Mucosa of descending colon (tissue), 3 donors: ENCODE data around the gene RAE1. TPM values are rescaled to one million over a fixed set of nuclear protein-coding genes. Genes with fewer than 3 reads are reported as not detected.
A peak's percentile ranks its signal among the peaks of the same experiment; 100 is the strongest.
"Not testable (repeated sequence)": the region's sequence is repeated elsewhere in the genome, so short reads cannot be mapped to it uniquely, and the experiment has no call there.

Experiments used
- ATAC-seq: fragments of 200-7000 bp; cut with Tn5 transposase; one replicate; pipeline ENCODE4 v1.9.1; 2020; ENCODE audit warnings: mild to moderate bottlenecking, moderate library complexity
- DNase-seq, 3 donors: peaks; one replicate each; pipeline ENCODE4 v3.0.0-alpha.2; 2020
- H3K36me3 ChIP-seq: fragments of 200-600 bp; one replicate; pipeline ENCODE4 v1.8.0; 2021; ENCODE audit warnings: low read depth, mild to moderate bottlenecking
- H3K4me1 ChIP-seq: fragments of 200-600 bp; one replicate; pipeline ENCODE4 v1.8.0; 2021; ENCODE audit warnings: low read depth, mild to moderate bottlenecking
- H3K4me3 ChIP-seq: fragments of 200-600 bp; one replicate; pipeline ENCODE4 v1.8.0; 2021; ENCODE audit warnings: mild to moderate bottlenecking
- H3K9me3 ChIP-seq: fragments of 200-600 bp; one replicate; pipeline ENCODE4 v1.8.0; 2021; ENCODE audit warnings: mild to moderate bottlenecking
- intact Hi-C, 2 donors: fragments of 100-400 bp; cut with DNase I in 1 of 2; cut with micrococcal nuclease in 1 of 2; formaldehyde crosslinking; loops; one replicate each; pipeline versions ENCODE4 v1.11.0 to v1.11.1; 2022; cut with DNase I, micrococcal nuclease
- total RNA-seq, 3 donors: library from RNA; stranded (reverse); fragmentation: NEBNext Ultra II Directional in 2 of 3; extraction: Animal tissue kit (Norgen Biotek cat#: 25700) in 2 of 3; gene quantifications; one replicate each; pipeline versions ENCODE4 v1.2.1 to v1.2.4, GENCODE V29; 2021 to 2023
- TF ChIP-seq, protein P1 (sequence below): fragments of 200-600 bp; IDR thresholded peaks from one replicate; pipeline ENCODE4 v1.8.0; 2022; ENCODE audit warnings: antibody characterized with exemption, mild to moderate bottlenecking
- donor health status: DM: no; HTN: no; CAD: no; lungs with moderate emphysema.
- donor health status: DM: no; HTN: no; CAD: no.
- donor health status: DM: no; HTN: yes; CAD: no.

The RAE1 gene
- total RNA-seq, 3 donors from 2014 or later = 17.6 to 21.0 (median 19.9) TPM

DNA sequence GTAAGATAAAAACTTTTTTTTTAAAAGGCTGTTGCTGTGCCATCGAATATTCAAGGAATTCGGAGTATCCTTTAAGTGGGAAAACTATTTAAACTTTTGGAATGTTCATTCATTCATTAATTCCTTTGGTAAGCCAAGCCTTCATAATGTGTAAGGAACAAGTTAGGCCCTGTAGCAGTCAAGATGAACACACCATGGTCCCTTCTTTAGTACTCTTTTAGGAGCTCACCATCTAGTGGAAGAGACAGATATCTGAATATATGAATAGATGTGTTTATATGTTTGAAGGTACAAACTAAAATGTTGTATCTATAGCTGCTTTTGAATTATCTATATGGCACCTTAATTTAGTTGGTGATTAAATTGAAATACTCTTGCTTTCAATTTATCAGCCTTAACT lies 15.7 kb upstream of the RAE1 start:
- no peak for ATAC-seq
- H3K36me3 ChIP-seq = no peaks in the 10 kb centered on the region
- intact Hi-C loops = no loop called here

DNA sequence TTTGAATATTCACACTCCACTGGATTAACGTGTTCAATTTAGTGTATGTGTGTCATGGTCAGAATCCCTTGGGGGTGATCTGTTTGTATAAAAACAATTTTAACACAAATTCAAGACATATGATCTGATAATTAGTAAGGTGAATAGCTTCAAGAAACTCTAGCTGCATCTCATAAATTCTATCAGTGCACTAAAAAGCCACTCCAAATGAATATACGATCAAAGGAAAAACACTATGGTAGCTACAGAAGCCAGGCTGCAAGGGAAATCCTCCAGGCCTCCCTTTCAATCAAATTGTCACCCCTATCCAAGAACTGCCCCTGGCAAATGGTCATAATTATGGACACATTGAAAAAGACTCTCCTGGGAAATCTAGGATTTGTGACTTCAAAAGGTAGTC lies 9.4 kb upstream of the RAE1 start:
- H3K4me3 ChIP-seq = no peak overlapping the region
- DNase-seq (no peak), ATAC-seq (no peak)
- intact Hi-C loops = loop anchor here in 1 of 2 donors (5.0 kb wide), 1 partner anchor 249 kb away; no protein-coding TSS in a partner anchor
- H3K4me1 ChIP-seq = no peaks in the 10 kb centered on the region
- no peaks in the 10 kb centered on the region for H3K36me3 ChIP-seq
- no peaks in the 10 kb centered on the region for H3K9me3 ChIP-seq
- TF ChIP-seq, protein P1, sequence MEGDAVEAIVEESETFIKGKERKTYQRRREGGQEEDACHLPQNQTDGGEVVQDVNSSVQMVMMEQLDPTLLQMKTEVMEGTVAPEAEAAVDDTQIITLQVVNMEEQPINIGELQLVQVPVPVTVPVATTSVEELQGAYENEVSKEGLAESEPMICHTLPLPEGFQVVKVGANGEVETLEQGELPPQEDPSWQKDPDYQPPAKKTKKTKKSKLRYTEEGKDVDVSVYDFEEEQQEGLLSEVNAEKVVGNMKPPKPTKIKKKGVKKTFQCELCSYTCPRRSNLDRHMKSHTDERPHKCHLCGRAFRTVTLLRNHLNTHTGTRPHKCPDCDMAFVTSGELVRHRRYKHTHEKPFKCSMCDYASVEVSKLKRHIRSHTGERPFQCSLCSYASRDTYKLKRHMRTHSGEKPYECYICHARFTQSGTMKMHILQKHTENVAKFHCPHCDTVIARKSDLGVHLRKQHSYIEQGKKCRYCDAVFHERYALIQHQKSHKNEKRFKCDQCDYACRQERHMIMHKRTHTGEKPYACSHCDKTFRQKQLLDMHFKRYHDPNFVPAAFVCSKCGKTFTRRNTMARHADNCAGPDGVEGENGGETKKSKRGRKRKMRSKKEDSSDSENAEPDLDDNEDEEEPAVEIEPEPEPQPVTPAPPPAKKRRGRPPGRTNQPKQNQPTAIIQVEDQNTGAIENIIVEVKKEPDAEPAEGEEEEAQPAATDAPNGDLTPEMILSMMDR = no peak

More for the DNA sequence above, 15.7 kb upstream of the RAE1 start:
- DNase-seq = no peak
- H3K4me3 ChIP-seq = no peak overlapping the region
- H3K9me3 ChIP-seq = no peaks in the 10 kb centered on the region
- TF ChIP-seq, protein P1 = no peak
- H3K4me1 ChIP-seq = no peaks in the 10 kb centered on the region

DNA sequence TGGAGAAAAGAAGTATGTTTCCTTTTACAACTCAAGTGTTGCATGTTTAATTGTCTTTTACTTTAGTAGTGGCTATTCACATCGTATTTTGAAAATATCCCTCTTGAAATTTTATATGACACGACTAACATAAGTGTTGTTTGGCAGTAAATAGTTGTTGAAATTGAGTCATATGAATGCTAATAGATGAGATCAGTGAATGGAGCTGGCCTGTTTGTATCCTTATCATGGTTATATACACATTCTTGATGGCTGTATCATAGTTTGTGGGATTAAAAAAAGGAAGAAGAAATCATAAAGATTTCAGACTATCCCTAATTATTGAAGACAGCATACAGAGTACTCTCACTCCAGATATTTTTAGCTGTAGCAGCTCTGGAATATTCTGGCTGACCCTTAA lies 8.2 kb upstream of the RAE1 start:
- ATAC-seq = no peak

DNA sequence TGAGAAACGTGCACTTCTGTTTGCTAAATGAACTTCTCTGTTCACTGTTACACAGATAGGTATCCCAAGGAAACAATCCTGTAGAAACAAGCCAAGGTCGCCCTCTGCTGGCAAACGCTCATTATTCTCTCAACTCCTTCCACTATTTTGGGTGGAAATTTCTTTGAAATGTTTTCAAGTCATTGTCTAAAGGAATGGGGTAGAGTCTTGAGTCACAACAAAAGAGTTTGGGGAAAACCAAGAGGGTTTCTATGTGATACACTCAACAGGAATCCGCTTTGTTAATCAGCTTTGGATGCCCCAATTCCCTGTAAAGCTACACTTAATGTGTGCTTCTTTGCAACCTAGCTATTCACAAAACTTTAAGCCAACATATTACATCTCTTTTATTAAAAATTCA lies 4.6 kb upstream of the RAE1 start:
- TF ChIP-seq, protein P1 = peak; percentile 45
- intact Hi-C loops = loop anchor here in 1 of 2 donors (2.0 kb wide), 1 partner anchor 258 kb away; no protein-coding TSS in a partner anchor
- DNase-seq = peak in 2 of 3 donors; percentile 73 to 91
- H3K4me3 ChIP-seq = no peak overlapping the region
- no peaks in the 10 kb centered on the region for H3K4me1 ChIP-seq
- no peaks in the 10 kb centered on the region for H3K9me3 ChIP-seq
- no peaks in the 10 kb centered on the region for H3K36me3 ChIP-seq
- peak; percentile 51 for ATAC-seq

More for the DNA sequence above, 8.2 kb upstream of the RAE1 start:
- intact Hi-C loops = loop anchor here in 1 of 2 donors (5.0 kb wide), 1 partner anchor 251 kb away; no protein-coding TSS in a partner anchor
- Histone ChIP-seq H3K9me3 (no peaks in the 10 kb centered on the region), H3K4me3 (no peak overlapping the region), H3K4me1 (no peaks in the 10 kb centered on the region), H3K36me3 (no peaks in the 10 kb centered on the region)
- no peak for DNase-seq
- TF ChIP-seq, protein P1 = no peak

DNA sequence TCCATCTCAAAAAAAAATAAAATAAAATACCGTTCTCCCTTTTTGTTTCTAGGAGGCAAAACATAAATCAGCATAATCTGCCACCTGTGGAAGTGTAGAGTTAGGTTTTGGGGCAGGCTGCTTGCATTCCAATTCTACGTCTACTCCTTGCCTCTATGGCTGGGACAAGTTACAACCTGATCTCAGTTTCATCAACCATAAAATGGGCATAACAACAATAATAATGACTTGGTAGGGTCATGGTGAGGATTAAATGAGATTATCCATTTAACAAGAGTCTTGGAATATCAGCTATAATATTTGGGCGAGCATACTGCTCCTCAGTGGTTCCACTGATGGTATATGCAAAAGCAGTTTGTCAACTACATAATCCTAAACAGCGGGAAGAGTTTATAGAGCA lies 3.7 kb upstream of the RAE1 start:
- Histone ChIP-seq H3K9me3 (no peaks in the 10 kb centered on the region), H3K36me3 (no peaks in the 10 kb centered on the region), H3K4me1 (peaks cover 8% of the 10 kb centered on the region), H3K4me3 (no peak overlapping the region)
- TF ChIP-seq, protein P1 = no peak
- ATAC-seq = no peak
- DNase-seq = no peak
- intact Hi-C loops = loop anchor here in 1 of 2 donors (2.0 kb wide), 1 partner anchor 259 kb away; no protein-coding TSS in a partner anchor

DNA sequence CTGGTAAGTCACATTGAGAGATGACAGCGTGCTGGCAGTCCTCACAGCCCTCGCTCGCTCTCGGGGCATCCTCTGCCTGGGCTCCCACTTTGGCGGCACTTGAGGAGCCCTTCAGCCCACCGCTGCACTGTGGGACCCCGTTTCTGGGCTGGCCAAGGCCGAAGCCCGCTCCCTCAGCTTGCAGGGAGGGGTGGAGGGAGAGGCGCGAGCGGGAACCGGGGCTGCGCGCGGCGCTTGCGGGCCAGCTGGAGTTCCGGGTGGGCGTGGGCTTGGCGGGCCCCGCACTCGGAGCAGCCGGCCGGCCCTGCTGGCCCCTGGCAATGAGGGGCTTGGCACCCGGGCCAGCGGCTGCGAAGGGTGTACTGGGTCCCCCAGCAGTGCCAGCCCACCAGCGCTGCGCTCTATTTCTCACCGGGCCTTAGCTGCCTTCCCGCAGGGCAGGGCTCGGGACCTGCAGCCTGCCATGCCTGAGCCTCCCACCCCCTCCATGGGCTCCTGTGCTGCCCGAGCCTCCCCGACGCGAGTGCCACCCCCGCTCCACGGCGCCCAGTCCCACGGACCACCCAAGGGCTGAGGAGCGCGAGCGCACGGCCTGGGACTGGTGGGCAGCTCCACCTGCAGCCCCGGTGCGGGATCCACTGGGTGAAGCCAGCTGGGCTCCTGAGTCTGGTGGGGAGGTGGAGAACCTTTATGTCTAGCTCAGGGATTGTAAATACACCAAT lies 2.7 kb upstream of the RAE1 start:
- ATAC-seq, H3K4me1 ChIP-seq, H3K4me3 ChIP-seq, H3K9me3 ChIP-seq, DNase-seq, H3K36me3 ChIP-seq, intact Hi-C loops: not testable (repeated sequence)

DNA sequence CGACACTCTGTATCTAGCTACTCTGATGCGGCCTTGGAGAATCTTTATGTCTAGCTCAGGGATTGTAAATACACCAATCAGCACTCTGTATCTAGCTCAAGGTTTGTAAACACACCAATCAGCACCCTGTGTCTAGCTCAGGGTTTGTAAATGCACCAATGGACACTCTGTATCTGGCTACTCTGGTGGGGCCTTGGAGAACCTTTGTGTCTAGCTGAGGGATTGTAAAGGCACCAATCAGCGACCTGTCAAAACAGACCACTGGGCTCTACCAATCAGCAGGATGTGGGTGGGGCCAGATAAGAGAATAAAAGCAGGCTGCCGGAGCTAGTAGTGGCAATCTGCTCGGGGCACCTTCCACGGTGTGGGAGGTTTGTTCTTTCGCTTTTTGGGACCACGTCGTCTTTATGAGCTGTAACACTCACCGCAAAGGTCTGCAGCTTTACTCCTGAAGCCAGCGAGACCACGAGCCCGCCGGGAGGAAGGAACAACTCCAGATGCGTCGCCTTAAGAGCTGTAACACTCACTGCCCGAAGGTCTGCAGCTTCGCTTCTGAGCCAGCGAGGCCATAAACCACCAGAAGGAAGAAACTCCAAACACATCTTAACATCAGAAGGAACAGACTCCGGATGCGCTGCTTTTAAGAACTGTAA lies 2.0 kb upstream of the RAE1 start:
- H3K4me1 ChIP-seq, intact Hi-C loops, ATAC-seq, H3K4me3 ChIP-seq, H3K36me3 ChIP-seq, DNase-seq, H3K9me3 ChIP-seq: not testable (repeated sequence)
